ENCODE measurements around the gene CRADD.

Gene CRADD

DNA sequence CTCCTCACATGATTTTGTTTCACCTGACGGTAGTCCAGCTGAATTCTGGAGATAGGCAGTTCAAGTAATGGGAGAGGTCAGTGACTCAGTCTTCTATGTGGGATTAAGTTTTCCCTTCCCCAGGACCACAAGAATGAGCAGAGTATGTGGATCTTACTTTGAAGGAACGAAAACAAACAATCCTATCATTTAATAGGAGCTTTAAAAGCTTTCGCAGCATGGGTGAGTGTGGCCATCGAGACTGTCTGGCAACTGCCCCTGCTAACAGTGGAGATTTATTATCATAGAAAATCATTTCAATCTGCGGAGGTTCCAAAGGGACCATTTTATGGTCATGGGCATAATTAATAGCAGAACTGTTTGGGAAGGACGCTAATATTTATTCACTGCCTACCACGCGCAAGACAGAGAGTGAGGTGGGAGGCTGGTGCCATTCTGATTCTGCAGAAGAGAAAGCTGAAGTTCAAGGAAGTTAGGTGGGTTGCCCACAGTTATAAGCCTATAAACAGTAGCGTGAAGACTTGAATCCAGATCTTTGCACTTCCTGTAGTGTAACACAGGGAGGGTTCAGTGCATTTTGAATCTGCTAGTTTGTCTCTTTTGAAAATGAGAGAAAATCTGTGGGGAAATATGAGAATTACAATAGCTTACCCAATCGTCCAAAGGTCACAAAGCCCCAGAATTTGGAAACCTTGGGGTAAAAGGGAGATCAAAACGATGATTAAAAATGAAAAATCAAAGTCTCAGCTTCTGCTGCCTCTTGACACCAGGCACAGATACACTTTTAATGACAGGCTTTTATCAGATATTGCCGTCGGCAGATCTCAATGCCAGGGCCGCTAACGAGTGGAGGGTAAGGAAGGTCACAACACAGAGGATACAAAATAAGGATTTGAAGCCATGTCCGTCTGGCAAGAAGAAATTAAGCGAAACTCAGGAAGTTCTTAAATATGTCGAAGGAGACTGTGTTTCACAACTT is 209.6 kb downstream of the CRADD start (continued):
- TF ChIP-seq, protein P1, sequence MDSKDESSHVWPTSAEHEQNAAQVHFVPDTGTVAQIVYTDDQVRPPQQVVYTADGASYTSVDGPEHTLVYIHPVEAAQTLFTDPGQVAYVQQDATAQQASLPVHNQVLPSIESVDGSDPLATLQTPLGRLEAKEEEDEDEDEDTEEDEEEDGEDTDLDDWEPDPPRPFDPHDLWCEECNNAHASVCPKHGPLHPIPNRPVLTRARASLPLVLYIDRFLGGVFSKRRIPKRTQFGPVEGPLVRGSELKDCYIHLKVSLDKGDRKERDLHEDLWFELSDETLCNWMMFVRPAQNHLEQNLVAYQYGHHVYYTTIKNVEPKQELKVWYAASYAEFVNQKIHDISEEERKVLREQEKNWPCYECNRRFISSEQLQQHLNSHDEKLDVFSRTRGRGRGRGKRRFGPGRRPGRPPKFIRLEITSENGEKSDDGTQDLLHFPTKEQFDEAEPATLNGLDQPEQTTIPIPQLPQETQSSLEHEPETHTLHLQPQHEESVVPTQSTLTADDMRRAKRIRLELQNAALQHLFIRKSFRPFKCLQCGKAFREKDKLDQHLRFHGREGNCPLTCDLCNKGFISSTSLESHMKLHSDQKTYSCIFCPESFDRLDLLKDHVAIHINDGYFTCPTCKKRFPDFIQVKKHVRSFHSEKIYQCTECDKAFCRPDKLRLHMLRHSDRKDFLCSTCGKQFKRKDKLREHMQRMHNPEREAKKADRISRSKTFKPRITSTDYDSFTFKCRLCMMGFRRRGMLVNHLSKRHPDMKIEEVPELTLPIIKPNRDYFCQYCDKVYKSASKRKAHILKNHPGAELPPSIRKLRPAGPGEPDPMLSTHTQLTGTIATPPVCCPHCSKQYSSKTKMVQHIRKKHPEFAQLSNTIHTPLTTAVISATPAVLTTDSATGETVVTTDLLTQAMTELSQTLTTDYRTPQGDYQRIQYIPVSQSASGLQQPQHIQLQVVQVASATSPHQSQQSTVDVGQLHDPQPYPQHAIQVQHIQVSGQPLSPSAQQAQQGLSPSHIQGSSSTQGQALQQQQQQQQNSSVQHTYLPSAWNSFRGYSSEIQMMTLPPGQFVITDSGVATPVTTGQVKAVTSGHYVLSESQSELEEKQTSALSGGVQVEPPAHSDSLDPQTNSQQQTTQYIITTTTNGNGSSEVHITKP (tag by site-specific recombination; IDR thresholded peaks at IDR 0.05): no peak
- TF ChIP-seq, protein P2, sequence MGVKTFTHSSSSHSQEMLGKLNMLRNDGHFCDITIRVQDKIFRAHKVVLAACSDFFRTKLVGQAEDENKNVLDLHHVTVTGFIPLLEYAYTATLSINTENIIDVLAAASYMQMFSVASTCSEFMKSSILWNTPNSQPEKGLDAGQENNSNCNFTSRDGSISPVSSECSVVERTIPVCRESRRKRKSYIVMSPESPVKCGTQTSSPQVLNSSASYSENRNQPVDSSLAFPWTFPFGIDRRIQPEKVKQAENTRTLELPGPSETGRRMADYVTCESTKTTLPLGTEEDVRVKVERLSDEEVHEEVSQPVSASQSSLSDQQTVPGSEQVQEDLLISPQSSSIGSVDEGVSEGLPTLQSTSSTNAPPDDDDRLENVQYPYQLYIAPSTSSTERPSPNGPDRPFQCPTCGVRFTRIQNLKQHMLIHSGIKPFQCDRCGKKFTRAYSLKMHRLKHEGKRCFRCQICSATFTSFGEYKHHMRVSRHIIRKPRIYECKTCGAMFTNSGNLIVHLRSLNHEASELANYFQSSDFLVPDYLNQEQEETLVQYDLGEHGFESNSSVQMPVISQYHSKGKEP (tag by site-specific recombination; IDR thresholded peaks at IDR 0.05): peak; percentile 42; the same call in 1 of the 2 replicates
- peak; percentile 74; the same call in 1 of the 2 replicates for TF ChIP-seq ZSCAN30 (tag by site-specific recombination; IDR thresholded peaks at IDR 0.05)
- TF ChIP-seq, protein P3, sequence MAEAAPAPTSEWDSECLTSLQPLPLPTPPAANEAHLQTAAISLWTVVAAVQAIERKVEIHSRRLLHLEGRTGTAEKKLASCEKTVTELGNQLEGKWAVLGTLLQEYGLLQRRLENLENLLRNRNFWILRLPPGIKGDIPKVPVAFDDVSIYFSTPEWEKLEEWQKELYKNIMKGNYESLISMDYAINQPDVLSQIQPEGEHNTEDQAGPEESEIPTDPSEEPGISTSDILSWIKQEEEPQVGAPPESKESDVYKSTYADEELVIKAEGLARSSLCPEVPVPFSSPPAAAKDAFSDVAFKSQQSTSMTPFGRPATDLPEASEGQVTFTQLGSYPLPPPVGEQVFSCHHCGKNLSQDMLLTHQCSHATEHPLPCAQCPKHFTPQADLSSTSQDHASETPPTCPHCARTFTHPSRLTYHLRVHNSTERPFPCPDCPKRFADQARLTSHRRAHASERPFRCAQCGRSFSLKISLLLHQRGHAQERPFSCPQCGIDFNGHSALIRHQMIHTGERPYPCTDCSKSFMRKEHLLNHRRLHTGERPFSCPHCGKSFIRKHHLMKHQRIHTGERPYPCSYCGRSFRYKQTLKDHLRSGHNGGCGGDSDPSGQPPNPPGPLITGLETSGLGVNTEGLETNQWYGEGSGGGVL (tag by site-specific recombination; IDR thresholded peaks at IDR 0.05): no peak
- peak; percentile 59; the same call in 1 of the 2 replicates for TF ChIP-seq KLF7 (tag by site-specific recombination; IDR thresholded peaks at IDR 0.05; ENCODE audit: borderline replicate concordance)
- no peak for TF ChIP-seq ZNF404 (tag by site-specific recombination; IDR thresholded peaks at IDR 0.05)
- no peak for TF ChIP-seq RBAK (tag by site-specific recombination; IDR thresholded peaks at IDR 0.05)
- 0 out of 2 replicates have a peak, but pooled peaks have one; percentile 22 for TF ChIP-seq ZNF341 (tag by site-specific recombination; IDR thresholded peaks at IDR 0.05; ENCODE audit: low read depth)
- TF ChIP-seq ZBTB21 (tag by site-specific recombination; IDR thresholded peaks at IDR 0.05): no peak
- no peak for TF ChIP-seq ZNF624 (tag by site-specific recombination; IDR thresholded peaks at IDR 0.05)
- TF ChIP-seq ZXDB (tag by site-specific recombination; IDR thresholded peaks at IDR 0.05): peak; percentile 77
- TF ChIP-seq ZNF394 (tag by site-specific recombination; IDR thresholded peaks at IDR 0.05; ENCODE audit: borderline replicate concordance): no peak
- no peak for TF ChIP-seq ZNF174 (tag by site-specific recombination; IDR thresholded peaks at IDR 0.05)
- TF ChIP-seq ZNF202 (tag by site-specific recombination; IDR thresholded peaks at IDR 0.05; ENCODE audit: borderline replicate concordance): no peak
- peak; percentile 80; the same call in 1 of the 2 replicates for TF ChIP-seq MYNN (tag by site-specific recombination; IDR thresholded peaks at IDR 0.05; ENCODE audit: borderline replicate concordance)
- TF ChIP-seq ZNF623 (tag by site-specific recombination; IDR thresholded peaks at IDR 0.05): no peak
- 0 out of 2 replicates have a peak, but pooled peaks have one; percentile 24 for TF ChIP-seq ZNF19 (tag by site-specific recombination; IDR thresholded peaks at IDR 0.05; ENCODE audit: low read depth)
- TF ChIP-seq ZNF561 (tag by site-specific recombination; IDR thresholded peaks at IDR 0.05; ENCODE audit: borderline replicate concordance): peak; percentile 60; the same call in 1 of the 2 replicates
- TF ChIP-seq, protein P4, sequence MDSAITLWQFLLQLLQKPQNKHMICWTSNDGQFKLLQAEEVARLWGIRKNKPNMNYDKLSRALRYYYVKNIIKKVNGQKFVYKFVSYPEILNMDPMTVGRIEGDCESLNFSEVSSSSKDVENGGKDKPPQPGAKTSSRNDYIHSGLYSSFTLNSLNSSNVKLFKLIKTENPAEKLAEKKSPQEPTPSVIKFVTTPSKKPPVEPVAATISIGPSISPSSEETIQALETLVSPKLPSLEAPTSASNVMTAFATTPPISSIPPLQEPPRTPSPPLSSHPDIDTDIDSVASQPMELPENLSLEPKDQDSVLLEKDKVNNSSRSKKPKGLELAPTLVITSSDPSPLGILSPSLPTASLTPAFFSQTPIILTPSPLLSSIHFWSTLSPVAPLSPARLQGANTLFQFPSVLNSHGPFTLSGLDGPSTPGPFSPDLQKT (IDR thresholded peaks at IDR 0.05; ENCODE audit: borderline replicate concordance, low read depth, low read length): no peak
- no peak for TF ChIP-seq ZNF169 (tag by site-specific recombination; IDR thresholded peaks at IDR 0.05)
- peak; percentile 58; the same call in 1 of the 2 replicates for TF ChIP-seq SP7 (tag by site-specific recombination; IDR thresholded peaks at IDR 0.05)
- TF ChIP-seq ZNF354C (tag by site-specific recombination; IDR thresholded peaks at IDR 0.05; ENCODE audit: borderline replicate concordance, low read depth): no peak
- no peak for TF ChIP-seq ZNF837 (tag by site-specific recombination; IDR thresholded peaks at IDR 0.05)
- TF ChIP-seq, protein P5, sequence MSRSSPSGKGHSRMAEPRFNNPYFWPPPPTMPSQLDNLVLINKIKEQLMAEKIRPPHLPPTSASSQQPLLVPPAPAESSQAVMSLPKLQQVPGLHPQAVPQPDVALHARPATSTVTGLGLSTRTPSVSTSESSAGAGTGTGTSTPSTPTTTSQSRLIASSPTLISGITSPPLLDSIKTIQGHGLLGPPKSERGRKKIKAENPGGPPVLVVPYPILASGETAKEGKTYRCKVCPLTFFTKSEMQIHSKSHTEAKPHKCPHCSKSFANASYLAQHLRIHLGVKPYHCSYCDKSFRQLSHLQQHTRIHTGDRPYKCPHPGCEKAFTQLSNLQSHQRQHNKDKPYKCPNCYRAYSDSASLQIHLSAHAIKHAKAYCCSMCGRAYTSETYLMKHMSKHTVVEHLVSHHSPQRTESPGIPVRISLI (tag by site-specific recombination; IDR thresholded peaks at IDR 0.05): no peak
- TF ChIP-seq, protein P6, sequence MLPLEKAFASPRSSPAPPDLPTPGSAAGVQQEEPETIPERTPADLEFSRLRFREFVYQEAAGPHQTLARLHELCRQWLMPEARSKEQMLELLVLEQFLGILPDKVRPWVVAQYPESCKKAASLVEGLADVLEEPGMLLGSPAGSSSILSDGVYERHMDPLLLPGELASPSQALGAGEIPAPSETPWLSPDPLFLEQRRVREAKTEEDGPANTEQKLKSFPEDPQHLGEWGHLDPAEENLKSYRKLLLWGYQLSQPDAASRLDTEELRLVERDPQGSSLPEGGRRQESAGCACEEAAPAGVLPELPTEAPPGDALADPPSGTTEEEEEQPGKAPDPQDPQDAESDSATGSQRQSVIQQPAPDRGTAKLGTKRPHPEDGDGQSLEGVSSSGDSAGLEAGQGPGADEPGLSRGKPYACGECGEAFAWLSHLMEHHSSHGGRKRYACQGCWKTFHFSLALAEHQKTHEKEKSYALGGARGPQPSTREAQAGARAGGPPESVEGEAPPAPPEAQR (tag by site-specific recombination; IDR thresholded peaks at IDR 0.05): no peak
- 0 out of 2 replicates have a peak, but pooled peaks have one; percentile 51 for TF ChIP-seq ZNF324 (tag by site-specific recombination; IDR thresholded peaks at IDR 0.05)
- no peak for TF ChIP-seq ZFP37 (tag by site-specific recombination; IDR thresholded peaks at IDR 0.05)

Measured in HEK293 (cell line).